Measurements from ENCODE around the gene CPSF3. TPM values are rescaled to one million over a fixed set of nuclear protein-coding genes. Genes with fewer than 3 reads are reported as not detected.

Gene CPSF3
- polyA plus RNA-seq, 1 experiment: 48.6 TPM

DNA sequence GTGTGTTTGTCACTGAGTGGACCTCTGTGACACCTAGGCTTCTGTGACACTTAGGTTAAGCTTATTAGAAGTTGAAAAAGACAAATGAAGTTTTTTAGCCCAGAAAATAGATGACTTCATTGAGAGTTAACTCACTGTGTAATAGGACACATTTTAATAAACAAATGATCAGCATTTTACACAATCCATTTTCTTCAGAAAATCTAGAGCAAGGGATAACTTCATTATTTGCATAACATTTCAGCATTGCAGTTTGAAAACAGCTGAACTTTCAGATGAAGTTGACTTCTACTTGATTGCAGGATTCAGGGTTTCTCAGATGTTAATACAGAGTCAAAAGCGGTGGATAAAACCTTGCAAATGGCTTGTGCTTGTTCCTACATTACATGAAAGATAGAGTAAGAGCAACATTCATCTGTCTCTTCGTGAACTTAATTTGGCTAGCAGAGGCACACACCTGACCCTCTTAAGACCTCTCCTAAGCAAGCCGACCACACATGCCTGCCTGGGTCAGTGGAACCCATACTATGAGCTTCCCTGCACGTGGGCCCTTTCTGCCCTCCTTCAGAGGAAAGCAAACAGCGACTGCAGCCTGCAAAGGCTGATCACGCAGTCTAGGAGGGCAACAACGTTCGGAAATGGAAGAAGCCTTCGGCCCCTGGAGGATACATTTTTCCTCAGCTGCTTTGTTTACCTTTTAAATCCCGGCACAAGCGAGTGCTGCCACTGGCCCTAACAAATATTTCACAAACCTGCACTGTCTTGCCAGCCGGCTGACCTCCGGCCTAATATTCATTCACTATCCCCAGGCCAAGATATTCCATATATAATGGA lies 16.7 kb upstream of the CPSF3 start:
- TF ChIP-seq, protein P1, sequence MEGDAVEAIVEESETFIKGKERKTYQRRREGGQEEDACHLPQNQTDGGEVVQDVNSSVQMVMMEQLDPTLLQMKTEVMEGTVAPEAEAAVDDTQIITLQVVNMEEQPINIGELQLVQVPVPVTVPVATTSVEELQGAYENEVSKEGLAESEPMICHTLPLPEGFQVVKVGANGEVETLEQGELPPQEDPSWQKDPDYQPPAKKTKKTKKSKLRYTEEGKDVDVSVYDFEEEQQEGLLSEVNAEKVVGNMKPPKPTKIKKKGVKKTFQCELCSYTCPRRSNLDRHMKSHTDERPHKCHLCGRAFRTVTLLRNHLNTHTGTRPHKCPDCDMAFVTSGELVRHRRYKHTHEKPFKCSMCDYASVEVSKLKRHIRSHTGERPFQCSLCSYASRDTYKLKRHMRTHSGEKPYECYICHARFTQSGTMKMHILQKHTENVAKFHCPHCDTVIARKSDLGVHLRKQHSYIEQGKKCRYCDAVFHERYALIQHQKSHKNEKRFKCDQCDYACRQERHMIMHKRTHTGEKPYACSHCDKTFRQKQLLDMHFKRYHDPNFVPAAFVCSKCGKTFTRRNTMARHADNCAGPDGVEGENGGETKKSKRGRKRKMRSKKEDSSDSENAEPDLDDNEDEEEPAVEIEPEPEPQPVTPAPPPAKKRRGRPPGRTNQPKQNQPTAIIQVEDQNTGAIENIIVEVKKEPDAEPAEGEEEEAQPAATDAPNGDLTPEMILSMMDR (IDR thresholded peaks at IDR 0.05; ENCODE audit: low read depth, low read length): no peak
- Histone ChIP-seq H3K27me3 (ENCODE audit: control insufficient read depth, insufficient read depth, low read length) (no peaks in the 10 kb centered on the region), H3K9me3 (ENCODE audit: control insufficient read depth, insufficient read depth, low read length) (no peaks in the 10 kb centered on the region), H3K27ac (ENCODE audit: low read depth, low read length) (peak overlapping the region; percentile 63), H3K4me3 (ENCODE audit: low read depth, low read length) (no peak overlapping the region)
- peak; percentile 27 for DNase-seq (ENCODE audit: low read depth, low spot score)
- ChIA-PET CTCF (no interaction called here), POLR2A (interaction anchor here (0.6 to 1.5 kb wide), 3 partner anchors 12 to 264 kb away, joined by 4 to 8 read pairs (median 7); partner anchors contain the start of gene ITGB1BP1)

DNA sequence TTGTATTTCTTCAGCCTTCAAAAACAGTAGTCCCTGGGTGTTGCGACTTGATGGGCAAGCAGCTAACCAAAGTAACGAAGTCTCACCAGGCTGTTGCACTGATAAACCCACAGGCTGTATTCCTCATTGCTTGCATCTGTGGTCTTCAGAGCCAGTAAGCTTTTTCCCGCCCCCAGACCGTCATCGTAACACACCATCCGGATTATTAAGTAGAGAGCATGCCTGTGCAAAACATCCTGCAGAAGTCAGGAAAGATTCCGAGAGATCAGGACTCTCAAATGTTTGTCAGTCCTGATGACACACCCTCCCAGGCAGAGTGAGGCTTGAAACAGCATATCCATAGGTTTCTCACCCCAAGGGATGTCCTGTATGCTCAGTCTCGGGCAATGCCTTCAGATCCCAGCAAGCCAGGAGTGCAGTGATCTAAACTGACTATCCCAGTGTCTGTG lies 16.1 kb upstream of the CPSF3 start:
- H3K27me3 ChIP-seq (ENCODE audit: control insufficient read depth, insufficient read depth, low read length): no peaks in the 10 kb centered on the region
- no peak for DNase-seq (ENCODE audit: low read depth, low spot score)
- ChIA-PET POLR2A (interaction anchor here (1.0 to 1.5 kb wide), 2 partner anchors 15 to 264 kb away, joined by 4 to 8 read pairs; partner anchors contain the start of gene ITGB1BP1), CTCF (no interaction called here)
- TF ChIP-seq, protein P1 (IDR thresholded peaks at IDR 0.05; ENCODE audit: low read depth, low read length): no peak
- no peaks in the 10 kb centered on the region; the same call in 1 of the 2 replicates for H3K9me3 ChIP-seq (ENCODE audit: control insufficient read depth, insufficient read depth, low read length)
- no peak overlapping the region for H3K4me3 ChIP-seq (ENCODE audit: low read depth, low read length)
- peak overlapping the region; percentile 63 for H3K27ac ChIP-seq (ENCODE audit: low read depth, low read length)

GRCh38 chr2:9408641-9409151 lies 14.8 kb upstream of the CPSF3 start:
- Histone ChIP-seq H3K27me3 (ENCODE audit: control insufficient read depth, insufficient read depth, low read length) (no peaks in the 10 kb centered on the region), H3K27ac (ENCODE audit: low read depth, low read length) (no peak overlapping the region), H3K9me3 (ENCODE audit: control insufficient read depth, insufficient read depth, low read length) (no peaks in the 10 kb centered on the region; the same call in 1 of the 2 replicates), H3K4me3 (ENCODE audit: low read depth, low read length) (no peak overlapping the region)
- ChIA-PET CTCF (interaction anchor here (0.9 kb wide), 1 partner anchor 14 kb away, joined by 3 read pairs; the partner anchor contains the start of gene ITGB1BP1), POLR2A (no interaction called here)
- TF ChIP-seq, protein P1 (IDR thresholded peaks at IDR 0.05; ENCODE audit: low read depth, low read length): no peak
- no peak for DNase-seq (ENCODE audit: low read depth, low spot score)

- POLR2A ChIA-PET: no interaction called here
- TF ChIP-seq, protein P1 (IDR thresholded peaks at IDR 0.05; ENCODE audit: low read depth, low read length): no peak
Measured at GRCh38 chr2:9410108-9410507, 13.3 kb upstream of the CPSF3 start.

DNA sequence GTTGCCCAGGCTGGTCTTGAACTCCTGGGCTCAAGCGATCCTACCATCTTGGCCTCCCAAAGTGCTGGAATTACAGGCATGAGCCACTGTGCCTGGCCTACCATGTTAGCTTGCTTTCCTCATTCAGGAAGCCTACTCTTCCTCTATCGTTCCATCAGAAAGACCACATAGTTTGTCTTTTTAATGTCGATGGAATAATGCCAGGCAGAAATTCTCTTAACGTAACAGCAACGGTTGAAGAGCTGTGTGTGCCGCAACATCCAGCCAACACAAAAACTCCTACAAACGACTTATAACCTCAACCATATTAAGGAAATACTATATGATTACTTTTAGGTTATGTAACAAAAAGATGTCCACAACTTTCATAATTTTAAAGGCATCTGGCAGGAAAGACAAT lies 10.7 kb upstream of the CPSF3 start:
- DNase-seq (ENCODE audit: low read depth, low spot score): no peak
- Histone ChIP-seq H3K9me3 (ENCODE audit: control insufficient read depth, insufficient read depth, low read length) (no peaks in the 10 kb centered on the region; the same call in 1 of the 2 replicates), H3K4me3 (ENCODE audit: low read depth, low read length) (no peak overlapping the region), H3K27ac (ENCODE audit: low read depth, low read length) (no peak overlapping the region), H3K27me3 (ENCODE audit: control insufficient read depth, insufficient read depth, low read length) (no peaks in the 10 kb centered on the region)
- ChIA-PET CTCF (no interaction called here), POLR2A (no interaction called here)
- TF ChIP-seq, protein P1 (IDR thresholded peaks at IDR 0.05; ENCODE audit: low read depth, low read length): no peak

More at GRCh38 chr2:9410108-9410507, 13.3 kb upstream of the CPSF3 start:
- H3K27ac ChIP-seq (ENCODE audit: low read depth, low read length): no peak overlapping the region
- no peak overlapping the region for H3K4me3 ChIP-seq (ENCODE audit: low read depth, low read length)
- CTCF ChIA-PET: interaction anchor here (0.7 kb wide), 1 partner anchor 9 kb away, joined by 5 read pairs; no protein-coding TSS in a partner anchor
- no peaks in the 10 kb centered on the region; the same call in 1 of the 2 replicates for H3K9me3 ChIP-seq (ENCODE audit: control insufficient read depth, insufficient read depth, low read length)
- no peaks in the 10 kb centered on the region for H3K27me3 ChIP-seq (ENCODE audit: control insufficient read depth, insufficient read depth, low read length)
- no peak for DNase-seq (ENCODE audit: low read depth, low spot score)
